NCI-H82 treated with DMSO at 0.1 percent for 48 hours (cell line): Measurements from ENCODE around the gene CHD3.
"Not testable (repeated sequence)": the region's sequence is repeated elsewhere in the genome, so short reads cannot be mapped to it uniquely, and the experiment has no call there.

ENCODE experiments used
- DNase-seq: peaks from one replicate; lab custom pipeline; 2025; ENCODE audit not compliant: unreplicated experiment; lab: John Stamatoyannopoulos, UW

Gene CHD3

DNA sequence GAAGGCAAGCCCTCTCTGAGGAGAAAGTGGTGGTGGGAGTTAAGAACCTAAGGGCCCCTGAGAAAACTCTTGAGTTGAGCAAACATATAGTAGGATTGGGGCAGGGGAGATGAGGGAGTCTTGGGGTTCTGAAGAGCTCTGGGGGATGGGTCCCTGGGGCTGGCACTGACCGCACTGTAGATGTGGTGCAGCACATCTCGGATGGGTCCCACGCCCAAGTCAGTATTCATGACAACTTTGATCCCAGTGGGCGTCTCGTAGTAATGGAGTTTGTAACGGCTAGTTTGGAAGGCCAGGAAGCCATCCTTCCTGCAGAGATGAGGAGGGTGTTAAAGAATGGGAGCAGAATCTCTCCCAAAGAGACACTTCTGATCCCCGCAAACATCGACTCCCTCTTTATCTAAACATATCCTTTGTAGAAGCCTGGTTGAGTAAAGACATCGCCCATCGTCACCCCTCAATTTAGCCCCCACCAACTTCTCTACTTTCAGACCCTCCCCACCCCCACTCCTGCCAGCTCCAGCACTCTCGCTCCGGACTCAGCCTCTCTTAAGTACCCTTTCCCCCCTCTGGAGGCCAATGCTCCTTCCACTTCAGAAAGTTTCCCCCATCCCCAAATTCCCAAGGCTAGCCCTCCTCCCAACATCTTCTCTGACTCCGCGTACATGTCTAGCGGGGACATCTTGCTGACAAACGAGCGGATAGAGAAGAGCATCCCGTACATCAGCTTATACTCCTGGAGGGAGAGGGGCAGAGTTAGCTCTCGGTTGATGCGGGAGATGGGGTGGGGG, 42.4 kb downstream of the CHD3 start:
- no peak for DNase-seq

- peak; percentile 97 for DNase-seq
Observed at GRCh38 chr17:7931709-7932482, 43.3 kb downstream of the CHD3 start, which contains the start of the genes CNTROB and TRAPPC1. CNTROB (plus strand) TSS chr17:7932206; CDS start chr17:7933080, 874 bp downstream. TRAPPC1 (minus strand) TSS chr17:7931946; CDS start chr17:7931829, 117 bp downstream.

- no peak for DNase-seq
Observed at GRCh38 chr17:7932483-7932891, 43.9 kb downstream of the CHD3 start.

DNA sequence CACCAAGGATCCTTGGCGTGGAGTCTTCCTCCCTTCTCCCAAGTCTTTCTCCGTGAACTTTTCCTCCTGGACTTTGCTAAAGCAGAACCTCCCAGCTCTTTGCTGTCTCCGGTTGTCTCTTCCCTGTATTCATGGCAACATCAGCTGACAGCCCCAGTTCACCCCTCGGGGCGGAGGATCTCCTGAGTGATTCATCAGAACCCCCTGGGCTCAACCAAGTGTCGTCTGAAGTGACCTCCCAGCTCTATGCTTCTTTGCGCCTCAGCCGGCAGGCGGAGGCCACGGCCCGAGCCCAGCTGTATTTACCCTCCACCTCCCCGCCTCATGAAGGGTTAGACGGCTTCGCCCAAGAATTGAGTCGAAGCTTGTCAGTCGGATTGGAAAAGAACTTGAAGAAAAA, 44.4 kb downstream of the CHD3 start:
- no peak for DNase-seq

GRCh38 chr17:7935859-7936258, 47.3 kb downstream of the CHD3 start:
- no peak for DNase-seq

DNA sequence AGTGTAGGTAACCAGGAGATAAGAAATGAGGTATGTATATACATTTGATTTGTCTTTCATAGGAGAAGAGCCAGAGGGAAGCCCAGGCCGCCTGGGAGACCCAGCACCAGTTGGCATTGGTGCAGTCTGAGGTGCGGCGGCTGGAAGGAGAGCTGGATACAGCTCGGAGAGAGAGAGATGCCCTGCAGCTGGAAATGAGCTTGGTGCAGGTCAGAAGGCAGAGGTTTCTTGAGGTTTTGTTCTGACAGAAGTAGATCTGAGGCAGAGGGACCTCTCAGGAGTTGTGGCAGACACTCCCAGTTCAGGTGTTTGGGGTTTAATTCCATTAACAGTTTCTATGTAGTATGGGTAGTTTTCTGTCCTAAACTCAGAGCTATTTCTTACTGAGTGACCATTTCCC, 51.4 kb downstream of the CHD3 start:
- DNase-seq, result no peak

DNA sequence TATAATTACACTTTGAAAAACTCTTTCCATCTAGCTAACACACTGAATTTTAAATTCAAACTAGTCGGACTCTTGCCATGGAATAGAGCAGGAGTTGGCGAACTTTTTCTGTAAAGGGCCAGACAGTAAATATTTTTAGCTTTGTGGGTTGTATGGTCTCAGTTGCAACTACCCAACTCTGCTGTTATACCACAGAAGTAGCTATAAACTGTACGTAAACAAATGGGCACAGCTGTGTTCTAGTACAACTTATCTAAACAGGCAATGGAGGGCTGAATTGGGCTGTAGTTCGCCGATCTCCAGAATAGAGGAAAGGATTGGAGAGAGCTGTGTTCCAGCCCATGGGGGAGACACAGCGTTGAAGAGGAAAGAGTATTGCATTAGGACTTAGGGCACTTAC, 52.2 kb downstream of the CHD3 start:
- DNase-seq, result no peak

- no peak for DNase-seq
Observed at GRCh38 chr17:7943291-7943690, 54.7 kb downstream of the CHD3 start.

- DNase-seq, result no peak
Observed at GRCh38 chr17:7944326-7944725, 55.7 kb downstream of the CHD3 start.

DNA sequence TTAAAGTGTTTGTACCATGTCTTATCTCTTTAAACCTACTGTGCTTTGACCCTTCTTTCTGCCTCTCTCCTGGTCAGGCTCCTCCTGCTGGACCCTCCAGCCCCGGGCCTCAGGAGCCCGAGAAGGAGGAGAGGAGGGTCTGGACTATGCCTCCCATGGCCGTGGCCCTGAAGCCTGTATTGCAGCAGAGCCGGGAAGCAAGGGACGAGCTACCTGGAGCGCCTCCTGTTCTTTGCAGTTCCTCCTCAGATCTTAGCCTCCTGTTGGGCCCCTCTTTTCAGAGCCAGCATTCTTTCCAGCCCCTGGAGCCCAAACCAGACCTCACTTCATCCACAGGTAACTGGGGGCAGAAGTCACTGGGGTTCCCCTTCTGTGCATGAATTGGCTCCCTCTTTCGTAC, 57.1 kb downstream of the CHD3 start:
- no peak for DNase-seq

GRCh38 chr17:7946441-7946840, 57.9 kb downstream of the CHD3 start:
- no peak for DNase-seq

DNA sequence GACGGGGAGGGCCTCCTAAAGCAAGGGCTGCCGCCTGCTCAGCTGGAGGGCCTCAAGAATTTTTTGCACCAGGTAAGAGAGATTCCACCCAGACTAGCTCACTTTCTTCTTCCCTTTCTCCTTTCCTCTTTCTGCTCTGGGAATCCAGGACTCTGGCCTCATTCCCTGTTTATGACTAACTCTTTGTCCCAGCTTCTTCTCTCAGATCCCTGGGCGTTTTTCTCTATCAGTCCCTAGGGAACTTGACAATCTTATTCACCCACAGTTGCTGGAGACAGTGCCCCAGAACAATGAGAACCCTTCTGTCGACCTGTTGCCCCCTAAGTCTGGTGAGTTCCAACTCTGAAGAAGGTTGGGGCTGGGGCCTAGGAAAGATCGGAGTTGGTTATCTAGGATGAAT, 59.1 kb downstream of the CHD3 start:
- DNase-seq, result no peak

DNA sequence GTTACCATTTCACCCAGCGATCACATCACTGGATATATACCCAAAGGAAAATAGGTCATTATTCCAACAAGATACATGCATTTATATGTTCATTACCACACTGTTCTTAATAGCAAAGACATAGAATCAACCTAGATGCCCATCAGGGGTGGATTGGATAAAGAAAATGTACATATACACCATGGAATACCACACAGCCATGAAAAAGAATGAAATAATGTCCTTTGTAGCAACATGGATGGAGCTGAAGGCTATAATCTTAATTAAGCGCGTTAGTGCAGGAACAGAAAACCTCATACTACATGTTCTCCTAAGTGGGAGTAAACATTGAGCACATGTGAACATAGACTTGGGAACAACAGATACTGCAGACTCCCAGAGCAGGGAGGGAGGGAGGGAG, 62.0 kb downstream of the CHD3 start:
- DNase-seq, result no peak

DNA sequence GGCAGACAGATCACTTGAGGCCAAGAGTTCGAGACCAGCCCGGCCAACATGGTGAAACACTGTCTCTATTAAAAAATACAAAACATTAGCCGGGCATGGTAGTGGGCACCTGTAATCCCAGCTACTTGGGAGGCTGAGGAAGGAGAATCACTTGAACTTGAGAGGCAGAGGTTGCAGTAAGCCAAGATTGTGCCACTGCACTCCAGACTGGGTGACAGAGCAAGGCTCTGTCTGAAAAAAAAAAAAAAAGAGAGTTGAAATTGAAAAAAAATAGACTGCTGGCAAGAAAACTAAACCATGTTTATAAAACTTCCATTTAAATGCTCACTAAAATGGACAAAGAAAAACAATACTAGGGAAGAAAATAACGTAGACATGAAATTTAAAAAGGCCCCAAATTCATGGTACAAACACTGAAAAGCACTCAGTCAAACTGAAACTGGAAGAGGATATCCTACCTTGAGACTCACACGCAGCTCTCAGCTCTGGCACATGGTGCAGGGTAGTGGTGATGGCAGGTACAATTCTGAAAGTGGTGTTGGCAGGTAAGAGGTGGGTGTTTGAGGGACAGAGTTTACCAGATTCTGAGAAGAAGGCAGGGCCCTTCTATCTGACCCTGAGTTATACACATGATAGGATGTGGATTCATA, 62.7 kb downstream of the CHD3 start:
- DNase-seq, result no peak

DNA sequence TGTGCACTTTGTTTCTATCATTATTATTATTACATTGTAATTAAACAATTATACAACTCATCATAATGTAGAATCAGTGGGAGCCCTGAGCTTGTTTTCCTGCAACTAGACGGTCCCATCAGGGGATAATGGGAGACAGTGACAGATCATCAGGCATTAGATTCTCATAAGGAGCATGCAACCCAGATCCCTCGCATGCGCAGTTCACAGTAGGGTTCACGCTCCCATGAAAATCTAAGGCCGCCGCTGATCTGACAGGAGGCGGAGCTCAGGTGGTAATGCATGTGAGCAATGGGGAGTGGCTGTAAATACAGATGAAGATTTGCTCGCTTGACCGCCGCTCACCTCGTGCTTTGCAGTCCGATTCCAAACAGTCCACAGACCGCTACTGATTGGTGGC, 64.7 kb downstream of the CHD3 start:
- not testable (repeated sequence) for DNase-seq

DNA sequence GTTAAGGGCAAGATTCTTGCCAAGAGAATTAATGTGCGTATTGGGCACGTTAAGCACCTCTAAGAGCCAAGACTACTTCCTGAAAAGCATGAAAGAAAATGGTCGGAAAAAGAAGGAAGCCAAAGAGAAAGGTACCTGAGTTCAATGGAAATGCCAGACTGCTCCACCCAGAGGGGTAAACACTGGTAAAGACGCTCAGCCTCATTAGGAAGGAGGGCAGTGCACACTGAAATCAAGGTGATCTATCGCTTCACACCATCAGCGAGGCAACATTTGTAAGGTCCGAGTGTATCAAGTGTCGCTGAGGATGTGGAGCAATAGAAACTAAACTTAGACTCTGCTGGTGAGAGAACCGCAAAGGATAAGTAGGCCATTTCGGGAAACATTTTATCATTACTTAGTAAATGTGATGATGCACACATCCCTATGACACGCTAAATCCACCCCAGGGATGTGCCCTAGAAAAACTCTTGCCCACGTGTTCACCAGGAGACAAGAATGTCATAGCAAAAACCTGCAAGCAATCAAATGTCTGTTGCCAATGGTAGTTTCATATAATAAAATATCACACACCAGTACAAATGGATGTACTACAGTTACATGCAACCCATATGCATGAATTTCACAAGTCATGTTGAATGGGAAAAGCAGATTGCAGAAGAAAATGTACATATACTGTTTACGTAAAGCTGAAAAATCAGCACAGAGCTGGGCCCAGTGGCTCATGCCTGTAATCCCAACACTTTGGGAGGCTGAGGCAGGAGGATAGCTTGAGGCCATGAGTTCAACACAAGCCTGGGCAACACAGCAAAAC, 67.0 kb downstream of the CHD3 start:
- no peak for DNase-seq

DNA sequence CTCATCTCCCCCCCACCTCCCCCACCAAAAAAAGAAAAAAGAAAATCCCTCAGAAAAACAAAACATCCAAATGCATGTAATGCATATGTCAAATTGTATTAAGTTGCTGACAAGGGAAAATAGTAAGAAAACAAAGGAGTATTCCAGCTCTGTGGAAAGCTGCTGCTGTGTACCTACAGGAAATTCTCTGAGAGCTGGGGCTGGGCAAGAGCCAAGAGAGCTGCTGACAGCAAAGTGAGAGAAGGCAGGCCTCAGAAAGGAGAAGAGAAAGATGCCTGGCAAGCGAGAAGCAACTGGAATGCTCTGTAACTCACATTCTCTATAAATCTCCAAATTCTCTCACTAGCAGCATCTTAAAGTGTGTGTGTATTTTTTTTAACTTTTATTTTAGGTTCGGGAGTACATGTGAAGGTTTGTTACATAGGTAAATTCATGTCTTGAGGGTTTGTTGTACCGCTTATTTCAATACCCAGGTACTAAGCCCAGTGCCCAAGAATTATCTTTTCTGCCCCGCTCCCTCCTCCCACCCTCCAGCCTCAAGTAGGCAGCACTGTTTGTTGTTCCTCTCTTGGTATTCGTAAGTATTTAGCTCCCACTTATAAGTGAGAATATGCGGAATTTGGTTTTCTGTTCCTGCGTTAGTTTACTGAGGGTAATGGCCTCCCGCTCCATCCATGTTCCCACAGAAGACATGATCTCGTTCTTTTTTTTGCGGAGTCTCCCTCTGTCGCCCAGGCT, 67.8 kb downstream of the CHD3 start:
- no peak for DNase-seq

DNA sequence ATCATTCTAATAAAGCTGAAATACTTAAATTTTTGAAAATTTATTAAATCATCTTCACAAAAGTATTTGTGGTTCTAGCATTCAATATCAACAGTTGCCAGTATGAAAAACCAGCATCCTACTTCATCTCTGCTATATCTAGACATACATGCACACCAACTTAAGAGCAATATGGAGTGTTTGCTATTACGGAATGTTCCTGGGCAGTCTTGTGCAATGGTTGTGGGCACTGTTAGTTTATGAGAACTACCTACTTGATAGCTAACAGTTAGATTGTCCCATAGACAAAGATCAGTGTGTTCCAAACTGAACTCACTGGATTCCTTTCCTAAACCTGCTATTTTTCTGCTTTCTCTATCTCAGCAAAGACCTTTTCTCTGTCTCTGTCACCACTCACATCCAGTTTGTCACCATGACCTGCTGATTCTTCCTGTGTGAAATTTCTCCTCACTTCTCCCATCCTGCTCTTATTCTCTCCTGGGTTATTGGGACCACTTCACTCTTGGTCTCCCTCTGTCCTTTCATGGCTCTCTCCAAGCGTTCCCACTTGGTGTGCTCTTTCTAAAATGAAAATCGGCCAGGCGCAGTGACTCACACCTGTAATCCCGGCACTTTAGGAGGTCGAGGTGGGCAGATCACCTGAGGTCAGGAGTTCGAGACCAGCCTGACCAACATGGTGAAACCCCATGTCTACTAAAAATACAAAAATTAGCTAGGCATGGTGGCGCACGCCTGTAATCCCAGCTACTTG, 71.1 kb downstream of the CHD3 start:
- no peak for DNase-seq

GRCh38 chr17:7961421-7961820, 72.8 kb downstream of the CHD3 start:
- DNase-seq, result no peak
